H1 (cell line): ENCODE data around the gene XKR8. TPM values are rescaled to one million over a fixed set of nuclear protein-coding genes. Genes with fewer than 3 reads are reported as not detected.

Experiments used
- CTCF ChIA-PET: fragments of 300-600 bp; sonication (Branson Sonifier 250); formaldehyde crosslinking; loops from one replicate; lab custom pipeline; 2021; ENCODE audit not compliant: partially characterized antibody; lab: Charles Lee
- POLR2A ChIA-PET: fragments of 300-600 bp; sonication (Branson Sonifier 250); formaldehyde crosslinking; loops from one replicate; lab custom pipeline; 2021; ENCODE audit warnings: inconsistent platforms; ENCODE audit not compliant: partially characterized antibody; lab: Charles Lee
- DNase-seq, 2 experiments: peaks; one replicate each; pipeline versions ENCODE4 v3.0.0 to v3.0.0-alpha.2; 2010 to 2022; ENCODE audit warnings: low spot score in 2 of 2, low read depth in 1 of 2, mixed read lengths in 1 of 2
- FAIRE-seq: peaks from 2 replicates; lab custom pipeline; 2011; peaks lifted over from hg19 to GRCh38; lab: Jason Lieb, UNC
- H2AFZ ChIP-seq: 2 replicates; pipeline ENCODE4 v1.8.1; 2012; ENCODE audit warnings: low read length, inconsistent platforms
- H2AK5ac ChIP-seq: 2 replicates; pipeline ENCODE4 v1.6.1; 2013; ENCODE audit warnings: low read depth, low read length
- H2BK120ac ChIP-seq: replicated peaks from 2 replicates; pipeline ENCODE3; 2013; ENCODE audit warnings: low read depth, low read length, inconsistent platforms
- H2BK12ac ChIP-seq: 2 replicates; pipeline ENCODE4 v1.6.1; 2013; ENCODE audit warnings: low read depth, low read length
- H2BK15ac ChIP-seq: 2 replicates; pipeline ENCODE4 v1.6.1; 2013; ENCODE audit warnings: low read length
- H2BK20ac ChIP-seq: 2 replicates; pipeline ENCODE4 v1.6.1; 2013; ENCODE audit warnings: low read length
- H2BK5ac ChIP-seq: 2 replicates; pipeline ENCODE4 v1.6.1; 2013; ENCODE audit warnings: low read depth, low read length
- H3K14ac ChIP-seq: 2 replicates; pipeline ENCODE4 v1.6.1; 2013; ENCODE audit warnings: inconsistent platforms; ENCODE audit not compliant: insufficient read length
- H3K18ac ChIP-seq: 2 replicates; pipeline ENCODE4 v1.6.1; 2013; ENCODE audit warnings: low read length; ENCODE audit errors: extremely low read depth
- H3K23ac ChIP-seq: 2 replicates; pipeline ENCODE4 v1.6.1; 2013; ENCODE audit warnings: inconsistent platforms; ENCODE audit not compliant: insufficient read length
- H3K23me2 ChIP-seq: 2 replicates; pipeline ENCODE4 v1.6.1; 2013; ENCODE audit warnings: low read depth, low read length
- H3K27ac ChIP-seq: 2 replicates; pipeline ENCODE4 v1.6.1; 2011; ENCODE audit warnings: low read depth, low read length, inconsistent platforms
- H3K27me3 ChIP-seq, 4 experiments: replicated peaks in 1 of 4; 1 replicate in 1 of 4; 2 replicates in 3 of 4; pipeline versions ENCODE4 v1.6.1 to v1.8.1; 2011 to 2013; ENCODE audit warnings: low read length in 3 of 4, mild to moderate bottlenecking in 3 of 4, inconsistent platforms in 2 of 4, mixed read lengths in 2 of 4, moderate library complexity in 1 of 4; ENCODE audit not compliant: control insufficient read depth in 3 of 4, insufficient read depth in 3 of 4; ENCODE audit errors: extremely low read depth in 1 of 4
- H3K36me3 ChIP-seq, 4 experiments: 2 replicates each; pipeline versions ENCODE4 v1.6.1 to v1.8.1; 2011 to 2013; ENCODE audit warnings: mild to moderate bottlenecking in 4 of 4, low read length in 3 of 4, moderate library complexity in 2 of 4, control low read depth in 1 of 4, inconsistent platforms in 1 of 4; ENCODE audit not compliant: insufficient read depth in 4 of 4, control insufficient read depth in 2 of 4
- H3K4ac ChIP-seq: replicated peaks from 2 replicates; pipeline ENCODE3; 2013; ENCODE audit warnings: low read length, low read depth, mixed read lengths, inconsistent platforms; ENCODE audit not compliant: insufficient read length
- H3K4me1 ChIP-seq, 4 experiments: replicated peaks in 1 of 4; 1 replicate in 1 of 4; 2 replicates in 3 of 4; pipeline versions ENCODE4 v1.6.1 to v1.8.1; 2011 to 2013; ENCODE audit warnings: low read length in 3 of 4, inconsistent platforms in 2 of 4, mixed read lengths in 1 of 4; ENCODE audit not compliant: insufficient read depth in 4 of 4, control insufficient read depth in 3 of 4
- H3K4me2 ChIP-seq, 2 experiments: 2 replicates each; pipeline versions ENCODE4 v1.6.1 to v1.8.1; 2011 to 2013; ENCODE audit warnings: low read depth in 2 of 2, low read length in 2 of 2, control low read depth in 1 of 2, inconsistent platforms in 1 of 2, mild to moderate bottlenecking in 1 of 2; ENCODE audit not compliant: insufficient read depth in 1 of 2
- H3K4me3 ChIP-seq, 4 experiments: fragments of 200-600, 300-600 bp in 1 of 4; sonication (generic), shearing (Covaris generic), sonication (Bioruptor Twin) in 1 of 4; 2 replicates each; pipeline versions ENCODE4 v1.5.1 to v1.8.1; 2011 to 2016; ENCODE audit warnings: low read length in 4 of 4, low read depth in 3 of 4, control low read depth in 2 of 4, inconsistent platforms in 2 of 4, mild to moderate bottlenecking in 2 of 4, mixed read lengths in 1 of 4, moderate library complexity in 1 of 4; ENCODE audit not compliant: insufficient read depth in 2 of 4; ENCODE audit errors: extremely low read depth in 1 of 4
- H3K56ac ChIP-seq: replicated peaks from 2 replicates; pipeline ENCODE3; 2013; ENCODE audit warnings: low read depth, mild to moderate bottlenecking, mixed read lengths, low read length, inconsistent platforms; ENCODE audit not compliant: insufficient read length
- H3K79me1 ChIP-seq: 2 replicates; pipeline ENCODE4 v1.6.1; 2013; ENCODE audit warnings: low read depth, low read length, control low read depth
- H3K79me2 ChIP-seq, 2 experiments: 2 replicates each; pipeline versions ENCODE4 v1.6.1 to v1.8.1; 2012 to 2013; ENCODE audit warnings: low read length in 2 of 2, mild to moderate bottlenecking in 2 of 2, inconsistent platforms in 1 of 2; ENCODE audit not compliant: insufficient read depth in 2 of 2, control insufficient read depth in 1 of 2
- H3K9ac ChIP-seq, 4 experiments: replicated peaks in 1 of 4; 1 replicate in 1 of 4; 2 replicates in 3 of 4; pipeline versions ENCODE4 v1.6.1 to v1.8.1; 2011 to 2013; ENCODE audit warnings: low read depth in 3 of 4, low read length in 3 of 4, control low read depth in 2 of 4, mild to moderate bottlenecking in 2 of 4, moderate library complexity in 2 of 4, inconsistent platforms in 1 of 4; ENCODE audit errors: extremely low read depth in 1 of 4
- H3K9me3 ChIP-seq, 2 experiments: 2 replicates each; pipeline versions ENCODE4 v1.6.1 to v1.8.1; 2012 to 2013; ENCODE audit warnings: mild to moderate bottlenecking in 2 of 2, moderate library complexity in 2 of 2, control low read depth in 1 of 2, inconsistent platforms in 1 of 2, low read depth in 1 of 2, low read length in 1 of 2, mixed read lengths in 1 of 2; ENCODE audit not compliant: insufficient read depth in 2 of 2
- H4K20me1 ChIP-seq, 2 experiments: replicated peaks in 1 of 2; 2 replicates each; pipeline versions ENCODE3 to v1.8.1; 2011 to 2013; ENCODE audit warnings: inconsistent platforms in 2 of 2, low read length in 2 of 2, mild to moderate bottlenecking in 1 of 2; ENCODE audit not compliant: insufficient read depth in 2 of 2, control insufficient read depth in 1 of 2
- H4K5ac ChIP-seq: 2 replicates; pipeline ENCODE4 v1.6.1; 2013; ENCODE audit warnings: low read length, low read depth, mixed read lengths, inconsistent platforms; ENCODE audit not compliant: insufficient read length
- H4K8ac ChIP-seq: 2 replicates; pipeline ENCODE4 v1.8.0; 2013; ENCODE audit warnings: mild to moderate bottlenecking, moderate library complexity, low read length, inconsistent platforms; ENCODE audit not compliant: insufficient read depth; ENCODE audit errors: extremely low read depth
- H4K91ac ChIP-seq: replicated peaks from 2 replicates; pipeline ENCODE3; 2013; ENCODE audit warnings: low read length, mixed read lengths, inconsistent platforms; ENCODE audit not compliant: insufficient read length
- KDM1A ChIP-seq: fragments of 200-600, 300-600 bp; sonication (generic); IDR thresholded peaks from 2 replicates; pipeline ENCODE4 v1.7.1; 2016; ENCODE audit warnings: mild to moderate bottlenecking, low read length, borderline replicate concordance
- WGBS, 2 experiments: shearing (Covaris generic) in 1 of 2; methylation state at CpG; one replicate each; pipeline versions ENCODE4 v1.1.6 to v1.1.7; 2013 to 2015; ENCODE audit warnings: low lambda C conversion rate in 2 of 2, mixed read lengths in 2 of 2, inconsistent platforms in 1 of 2, low coverage in 1 of 2, missing lambda C conversion rate in 1 of 2; ENCODE audit not compliant: insufficient replicate concordance in 2 of 2, insufficient coverage in 1 of 2, insufficient read length in 1 of 2; ENCODE audit errors: extremely low coverage in 1 of 2, missing lambda C conversion rate in 1 of 2; 5-methylcytosine and 5-hydroxymethylcytosine counted together
- polyA plus RNA-seq, 7 experiments: library from polyadenylated mRNA; depleted of rRNA in 3 of 7; stranded (reverse) in 5 of 7; unstranded in 2 of 7; fragments of >200 nt in 5 of 7; fragments of 200-250 nt in 2 of 7; gene quantifications; 1 replicate in 5 of 7; 2 replicates in 1 of 7; 4 replicates in 1 of 7; pipeline versions ENCODE4 v1.2.1 to v1.2.3, GENCODE V29; 2011 to 2013; ENCODE audit warnings: missing spikeins in 2 of 7, mixed read lengths in 2 of 7
- total RNA-seq: library from RNA; stranded (reverse); fragmentation: NEBNext Ultra II Directional; extraction: Animal tissue kit (Norgen Biotek cat#: 25700); gene quantifications from 2 replicates; pipeline ENCODE4 v1.2.1, GENCODE V29; 2021

Gene XKR8
- total and polyA plus RNA-seq, 2 of the 8 experiments (the other 6 are each of a cell fraction or from before 2014, with no cell fraction given): 14.2 to 16.3 TPM

GRCh38 chr1:28002600-28002999 lies 42.8 kb downstream of the XKR8 start:
- FAIRE-seq: no peak
- Histone ChIP-seq H3K36me3 (peaks cover 6 to 28% (median 15%) of the 10 kb centered on the region in 4 experiments), H2BK15ac (no peak overlapping the region), H3K4me1 (no peaks in the 10 kb centered on the region), H4K91ac (no peak overlapping the region), H4K5ac (no peak overlapping the region), H2BK20ac (no peak overlapping the region), H3K23me2 (no peaks in the 10 kb centered on the region), H4K20me1 (no peaks in the 10 kb centered on the region), H3K9me3 (no peaks in the 10 kb centered on the region), H4K8ac (no peak overlapping the region), H2AFZ (no peak overlapping the region), H2BK5ac (no peak overlapping the region), H3K9ac (no peak overlapping the region), H3K4me2 (no peak overlapping the region), H3K27ac (no peak overlapping the region), H2BK12ac (no peak overlapping the region), H3K14ac (no peak overlapping the region), H3K23ac (no peak overlapping the region), H2BK120ac (no peak overlapping the region), H3K4me3 (no peak overlapping the region), H3K79me1 (no peaks in the 10 kb centered on the region), H2AK5ac (no peak overlapping the region), H3K27me3 (no peaks in the 10 kb centered on the region), H3K18ac (no peak overlapping the region), H3K56ac (no peak overlapping the region), H3K4ac (no peak overlapping the region), H3K79me2 (no peaks in the 10 kb centered on the region)
- POLR2A ChIA-PET: no interaction called here
- WGBS, 2 experiments: 95% methylated on average over 10 of the region's 10 CpGs; no CpG with 5 or more reads in 1 of the 2 experiments
- CTCF ChIA-PET: interaction anchor here (0.7 kb wide), 1 partner anchor 47 kb away, joined by 3 read pairs; no protein-coding TSS in a partner anchor
- no peak for DNase-seq
- no peak for TF ChIP-seq KDM1A
